ENCODE results near the gene CHMP3.

The CHMP3 gene

GRCh38 chr2:86466306-86466705, 96.9 kb downstream of the CHMP3 start:
- H3K27me3 ChIP-seq (replicated peaks; ENCODE audit: control insufficient read depth, insufficient read depth, low read length) = no peaks in the 10 kb centered on the region
- TF ChIP-seq CTCF (IDR thresholded peaks at IDR 0.05; ENCODE audit: insufficient read depth, low read length, poor library complexity, severe bottlenecking) = no peak
- DNase-seq (ENCODE audit: extremely low read depth, insufficient read length) = no peak
- peaks cover 15% of the 10 kb centered on the region for H3K36me3 ChIP-seq (ENCODE audit: control insufficient read depth, insufficient read depth, low read length)
- H3K4me3 ChIP-seq (replicated peaks; ENCODE audit: low read depth, low read length) = no peak overlapping the region

GRCh38 chr2:86464652-86465051, 98.6 kb downstream of the CHMP3 start:
- no peaks in the 10 kb centered on the region for H3K27me3 ChIP-seq (replicated peaks; ENCODE audit: control insufficient read depth, insufficient read depth, low read length)
- TF ChIP-seq CTCF (IDR thresholded peaks at IDR 0.05; ENCODE audit: insufficient read depth, low read length, poor library complexity, severe bottlenecking) = no peak
- H3K36me3 ChIP-seq (ENCODE audit: control insufficient read depth, insufficient read depth, low read length) = peaks cover 13% of the 10 kb centered on the region
- DNase-seq (ENCODE audit: extremely low read depth, insufficient read length) = no peak
- H3K4me3 ChIP-seq (replicated peaks; ENCODE audit: low read depth, low read length) = no peak overlapping the region

GRCh38 chr2:86461042-86461743, 102.0 kb downstream of the CHMP3 start:
- Histone ChIP-seq H3K4me3 (replicated peaks; ENCODE audit: low read depth, low read length) (no peak overlapping the region), H3K36me3 (ENCODE audit: control insufficient read depth, insufficient read depth, low read length) (peaks cover 12% of the 10 kb centered on the region), H3K27me3 (replicated peaks; ENCODE audit: control insufficient read depth, insufficient read depth, low read length) (no peaks in the 10 kb centered on the region)
- TF ChIP-seq CTCF (IDR thresholded peaks at IDR 0.05; ENCODE audit: insufficient read depth, low read length, poor library complexity, severe bottlenecking) = no peak
- no peak for DNase-seq (ENCODE audit: extremely low read depth, insufficient read length)

DNA sequence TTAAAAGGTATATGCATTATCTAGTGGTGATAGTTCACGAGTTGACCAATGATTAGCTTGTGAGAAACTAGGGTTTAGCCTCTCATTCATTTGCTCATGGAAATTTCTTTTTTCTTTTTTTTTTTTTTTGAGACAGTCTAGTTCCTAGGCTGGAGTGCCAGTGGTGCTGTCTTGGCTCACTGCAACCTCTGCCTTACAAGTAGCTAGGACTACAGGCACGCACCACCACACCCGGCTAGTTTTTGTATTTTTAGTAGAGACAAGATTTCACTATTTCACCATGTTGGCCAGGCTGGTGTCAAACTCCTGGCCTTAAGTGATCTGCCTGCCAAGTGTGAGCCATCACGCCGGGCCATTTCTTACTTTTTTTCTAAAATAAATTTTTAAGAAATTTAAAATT, 108.1 kb downstream of the CHMP3 start:
- Histone ChIP-seq H3K27me3 (replicated peaks; ENCODE audit: control insufficient read depth, insufficient read depth, low read length) (no peaks in the 10 kb centered on the region), H3K36me3 (ENCODE audit: control insufficient read depth, insufficient read depth, low read length) (peaks cover 10% of the 10 kb centered on the region), H3K4me3 (replicated peaks; ENCODE audit: low read depth, low read length) (no peak overlapping the region)
- DNase-seq (ENCODE audit: extremely low read depth, insufficient read length) = no peak
- no peak for TF ChIP-seq CTCF (IDR thresholded peaks at IDR 0.05; ENCODE audit: insufficient read depth, low read length, poor library complexity, severe bottlenecking)

DNA sequence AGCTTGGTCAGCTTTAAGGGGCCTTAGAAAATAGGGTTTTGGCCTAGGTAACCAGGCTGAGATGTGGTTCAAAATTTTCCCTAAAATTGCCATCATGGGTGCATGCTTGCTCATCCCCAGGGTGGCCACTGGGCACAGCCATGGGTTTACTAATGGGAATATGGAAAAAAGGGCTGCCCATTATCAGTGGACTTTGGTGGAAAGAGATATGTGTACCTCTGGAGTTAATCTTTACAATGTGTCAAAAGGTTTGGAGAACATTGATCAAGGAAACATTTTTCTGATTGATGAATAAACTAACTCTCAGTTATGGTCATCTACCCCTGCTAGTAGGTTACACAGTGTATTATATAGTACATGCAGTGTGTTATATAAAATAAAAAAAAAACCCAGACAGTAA, 109.0 kb downstream of the CHMP3 start:
- H3K27me3 ChIP-seq (replicated peaks; ENCODE audit: control insufficient read depth, insufficient read depth, low read length) = no peaks in the 10 kb centered on the region
- peaks cover 12% of the 10 kb centered on the region for H3K36me3 ChIP-seq (ENCODE audit: control insufficient read depth, insufficient read depth, low read length)
- TF ChIP-seq CTCF (IDR thresholded peaks at IDR 0.05; ENCODE audit: insufficient read depth, low read length, poor library complexity, severe bottlenecking) = no peak
- no peak for DNase-seq (ENCODE audit: extremely low read depth, insufficient read length)
- H3K4me3 ChIP-seq (replicated peaks; ENCODE audit: low read depth, low read length) = no peak overlapping the region

GRCh38 chr2:86453836-86454235, 109.4 kb downstream of the CHMP3 start:
- DNase-seq (ENCODE audit: extremely low read depth, insufficient read length) = no peak
- Histone ChIP-seq H3K27me3 (replicated peaks; ENCODE audit: control insufficient read depth, insufficient read depth, low read length) (no peaks in the 10 kb centered on the region), H3K36me3 (ENCODE audit: control insufficient read depth, insufficient read depth, low read length) (peaks cover 12% of the 10 kb centered on the region), H3K4me3 (replicated peaks; ENCODE audit: low read depth, low read length) (no peak overlapping the region)
- TF ChIP-seq CTCF (IDR thresholded peaks at IDR 0.05; ENCODE audit: insufficient read depth, low read length, poor library complexity, severe bottlenecking) = no peak
